SU-DHL-6 (cell line): ENCODE measurements around the gene ASB2.

Experiments used
- CTCF ChIP-seq: fragments of 200-600 bp; sonication (generic); IDR thresholded peaks from one replicate; pipeline ENCODE4 v1.5.1; 2017; ENCODE audit warnings: antibody characterized with exemption, mild to moderate bottlenecking, low read length, moderate library complexity; ENCODE audit not compliant: insufficient read depth, poor library complexity, severe bottlenecking
- EZH2phosphoT487 ChIP-seq: fragments of 200-600 bp; sonication (generic), shearing (Covaris generic); conservative IDR thresholded peaks from 2 replicates; pipeline ENCODE4 v1.6.1; 2018; ENCODE audit warnings: mild to moderate bottlenecking, antibody characterized with exemption, low read length, moderate library complexity, mixed read lengths

GRCh38 chr14:93977171-93977570 lies 801 bp upstream of the ASB2 start:
- TF ChIP-seq CTCF (no peak), EZH2phosphoT487 (no peak)
